ENCODE measurements around the gene PCA3.

DNA sequence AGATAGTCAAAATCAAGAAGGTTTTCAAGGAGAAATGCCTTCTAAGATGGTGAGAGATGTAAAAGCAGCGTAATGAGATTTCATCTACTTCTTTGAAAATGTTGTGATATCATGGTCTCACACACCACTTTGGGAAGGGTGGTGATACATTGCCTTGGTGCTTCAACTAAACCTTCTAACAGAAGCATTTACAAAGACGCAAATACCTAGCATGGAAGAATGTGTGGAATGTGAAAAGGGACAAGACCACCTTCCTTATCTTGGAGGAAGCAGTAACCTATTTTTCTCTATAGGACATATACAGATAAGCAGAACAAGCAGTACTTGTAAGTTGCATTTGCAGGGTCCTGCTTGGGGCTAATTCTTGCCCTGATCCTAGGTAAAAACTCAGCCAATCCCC is 38.8 kb downstream of the PCA3 start:
- TF ChIP-seq CTCF (conservative IDR thresholded peaks at IDR 0.05 in 1 of 2, IDR thresholded peaks at IDR 0.05 in 1 of 2; ENCODE audit: extremely low read depth in 1 of 2, insufficient read depth in 1 of 2, low read depth in 1 of 2, low read length in 2 of 2) (no peak), EZH2 (IDR thresholded peaks at IDR 0.05; ENCODE audit: borderline replicate concordance, low read length) (no peak)

Data from mammary epithelial cell (primary cell).